ENCODE measurements around the gene GPANK1. TPM values are rescaled to one million over a fixed set of nuclear protein-coding genes. Genes with fewer than 3 reads are reported as not detected.

Gene GPANK1
- total RNA-seq, 1 experiment from 2014 or later: 11.5 TPM

GRCh38 chr6:31645325-31645724 lies 19.5 kb downstream of the GPANK1 start:
- intact Hi-C loops (cut with micrococcal nuclease; ENCODE audit: unreplicated experiment): no loop called here
- no peaks in the 10 kb centered on the region for H3K27me3 ChIP-seq (ENCODE audit: insufficient read depth, low read depth)
- H3K27ac ChIP-seq: no peak overlapping the region
- no peak overlapping the region for H3K4me2 ChIP-seq
- ChIA-PET POLR2A (ENCODE audit: unreplicated experiment) (interaction anchor here (0.6 kb wide), 1 partner anchor 253 kb away, joined by 4 read pairs; no protein-coding TSS in a partner anchor), CTCF (no interaction called here)
- peaks cover 18% of the 10 kb centered on the region for H3K79me2 ChIP-seq (ENCODE audit: low read depth)
- no TSS peak for BruUV-seq (replicated peaks)
- peaks cover 7% of the 10 kb centered on the region; the same call in 1 of the 2 replicates for H3F3A ChIP-seq (ENCODE audit: insufficient read depth, low read depth)
- H3K4me1 ChIP-seq (replicated peaks; ENCODE audit: insufficient read depth): no peaks in the 10 kb centered on the region
- H3K4me3 ChIP-seq: no peak overlapping the region
- H3K9me2 ChIP-seq (ENCODE audit: insufficient read depth): no peaks in the 10 kb centered on the region
- no peak overlapping the region for H2AFZ ChIP-seq
- peaks cover 5% of the 10 kb centered on the region for H4K20me1 ChIP-seq (ENCODE audit: insufficient read depth)
- no peak for TF ChIP-seq EZH2 (IDR thresholded peaks at IDR 0.05; ENCODE audit: low read depth)
- TF ChIP-seq CTCF (conservative IDR thresholded peaks at IDR 0.05): no peak
- H3K9me3 ChIP-seq (ENCODE audit: insufficient read depth, low read depth): no peaks in the 10 kb centered on the region
- H3K36me3 ChIP-seq (ENCODE audit: low read depth): peaks cover 24% of the 10 kb centered on the region
- no peak for DNase-seq

- no peaks in the 10 kb centered on the region for H3K9me3 ChIP-seq (ENCODE audit: insufficient read depth, low read depth)
- intact Hi-C loops (cut with micrococcal nuclease; ENCODE audit: unreplicated experiment): no loop called here
- peaks cover 12% of the 10 kb centered on the region; the same call in 1 of the 2 replicates for H4K20me1 ChIP-seq (ENCODE audit: insufficient read depth)
- H3K9me2 ChIP-seq (ENCODE audit: insufficient read depth): no peaks in the 10 kb centered on the region
- H3K27me3 ChIP-seq (ENCODE audit: insufficient read depth, low read depth): no peaks in the 10 kb centered on the region
- H3K27ac ChIP-seq: no peak overlapping the region
- peaks cover 27% of the 10 kb centered on the region for H3K36me3 ChIP-seq (ENCODE audit: low read depth)
- DNase-seq: no peak
- H3F3A ChIP-seq (ENCODE audit: insufficient read depth, low read depth): peaks cover 20% of the 10 kb centered on the region; the same call in 1 of the 2 replicates
- BruUV-seq (replicated peaks): no TSS peak
- TF ChIP-seq EZH2 (IDR thresholded peaks at IDR 0.05; ENCODE audit: low read depth) (no peak), CTCF (conservative IDR thresholded peaks at IDR 0.05) (no peak)
- ChIA-PET POLR2A (ENCODE audit: unreplicated experiment) (no interaction called here), CTCF (no interaction called here)
- no peak overlapping the region for H3K4me3 ChIP-seq
- no peak overlapping the region for H3K4me2 ChIP-seq
- H2AFZ ChIP-seq: no peak overlapping the region
- H3K79me2 ChIP-seq (ENCODE audit: low read depth): peaks cover 4% of the 10 kb centered on the region; the same call in 1 of the 2 replicates
- H3K4me1 ChIP-seq (replicated peaks; ENCODE audit: insufficient read depth): no peaks in the 10 kb centered on the region
Measured at GRCh38 chr6:31643818-31644454, 20.9 kb downstream of the GPANK1 start.

- TF ChIP-seq EZH2 (IDR thresholded peaks at IDR 0.05; ENCODE audit: low read depth) (no peak), CTCF (conservative IDR thresholded peaks at IDR 0.05) (no peak)
- no peak for DNase-seq
- H3K4me1 ChIP-seq (replicated peaks; ENCODE audit: insufficient read depth): no peaks in the 10 kb centered on the region
- peaks cover 26% of the 10 kb centered on the region for H3K36me3 ChIP-seq (ENCODE audit: low read depth)
- no peak overlapping the region for H3K27ac ChIP-seq
- H2AFZ ChIP-seq: no peak overlapping the region
- no peaks in the 10 kb centered on the region for H3K9me3 ChIP-seq (ENCODE audit: insufficient read depth, low read depth)
- intact Hi-C loops (cut with micrococcal nuclease; ENCODE audit: unreplicated experiment): no loop called here
- H3F3A ChIP-seq (ENCODE audit: insufficient read depth, low read depth): peaks cover 29% of the 10 kb centered on the region; the same call in 1 of the 2 replicates
- ChIA-PET CTCF (no interaction called here), POLR2A (ENCODE audit: unreplicated experiment) (no interaction called here)
- no TSS peak for BruUV-seq (replicated peaks)
- no peak overlapping the region for H3K4me3 ChIP-seq
- H3K9me2 ChIP-seq (ENCODE audit: insufficient read depth): no peaks in the 10 kb centered on the region
- peaks cover 13% of the 10 kb centered on the region; the same call in 1 of the 2 replicates for H4K20me1 ChIP-seq (ENCODE audit: insufficient read depth)
- no peaks in the 10 kb centered on the region for H3K79me2 ChIP-seq (ENCODE audit: low read depth)
- H3K4me2 ChIP-seq: no peak overlapping the region
- no peaks in the 10 kb centered on the region for H3K27me3 ChIP-seq (ENCODE audit: insufficient read depth, low read depth)
Measured at GRCh38 chr6:31642798-31643570, 21.8 kb downstream of the GPANK1 start.
